AG09319 (cell line): ENCODE results near the gene AMY2A.
"Not testable (repeated sequence)": the region's sequence is repeated elsewhere in the genome, so short reads cannot be mapped to it uniquely, and the experiment has no call there.

Experiments used
- DNase-seq: peaks from one replicate; pipeline ENCODE4 v3.0.0-alpha.2; 2010; ENCODE audit warnings: low read depth; ENCODE audit errors: extremely low read depth
- TF ChIP-seq, protein P1 (sequence below): IDR thresholded peaks from 2 replicates; pipeline ENCODE4 v1.5.1; 2011; ENCODE audit warnings: low read depth, mild to moderate bottlenecking, inconsistent platforms, low read length, moderate library complexity

The AMY2A gene

GRCh38 chr1:103616994-103617477, at the start of gene AMY2A:
Gene AMY2A (plus strand): TSS chr1:103617427. CDS start chr1:103617441, 14 bp downstream.
- not testable (repeated sequence) for DNase-seq

- TF ChIP-seq, protein P1, sequence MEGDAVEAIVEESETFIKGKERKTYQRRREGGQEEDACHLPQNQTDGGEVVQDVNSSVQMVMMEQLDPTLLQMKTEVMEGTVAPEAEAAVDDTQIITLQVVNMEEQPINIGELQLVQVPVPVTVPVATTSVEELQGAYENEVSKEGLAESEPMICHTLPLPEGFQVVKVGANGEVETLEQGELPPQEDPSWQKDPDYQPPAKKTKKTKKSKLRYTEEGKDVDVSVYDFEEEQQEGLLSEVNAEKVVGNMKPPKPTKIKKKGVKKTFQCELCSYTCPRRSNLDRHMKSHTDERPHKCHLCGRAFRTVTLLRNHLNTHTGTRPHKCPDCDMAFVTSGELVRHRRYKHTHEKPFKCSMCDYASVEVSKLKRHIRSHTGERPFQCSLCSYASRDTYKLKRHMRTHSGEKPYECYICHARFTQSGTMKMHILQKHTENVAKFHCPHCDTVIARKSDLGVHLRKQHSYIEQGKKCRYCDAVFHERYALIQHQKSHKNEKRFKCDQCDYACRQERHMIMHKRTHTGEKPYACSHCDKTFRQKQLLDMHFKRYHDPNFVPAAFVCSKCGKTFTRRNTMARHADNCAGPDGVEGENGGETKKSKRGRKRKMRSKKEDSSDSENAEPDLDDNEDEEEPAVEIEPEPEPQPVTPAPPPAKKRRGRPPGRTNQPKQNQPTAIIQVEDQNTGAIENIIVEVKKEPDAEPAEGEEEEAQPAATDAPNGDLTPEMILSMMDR: no peak
- DNase-seq: no peak
Measured at GRCh38 chr1:103569493-103569892, 47.7 kb upstream of the AMY2A start.

GRCh38 chr1:103571289-103571688, 45.9 kb upstream of the AMY2A start, which contains the start of gene AMY2B:
Gene AMY2B (plus strand): TSS chr1:103571589. CDS start chr1:103571603, 14 bp downstream.
- not testable (repeated sequence) for DNase-seq

DNA sequence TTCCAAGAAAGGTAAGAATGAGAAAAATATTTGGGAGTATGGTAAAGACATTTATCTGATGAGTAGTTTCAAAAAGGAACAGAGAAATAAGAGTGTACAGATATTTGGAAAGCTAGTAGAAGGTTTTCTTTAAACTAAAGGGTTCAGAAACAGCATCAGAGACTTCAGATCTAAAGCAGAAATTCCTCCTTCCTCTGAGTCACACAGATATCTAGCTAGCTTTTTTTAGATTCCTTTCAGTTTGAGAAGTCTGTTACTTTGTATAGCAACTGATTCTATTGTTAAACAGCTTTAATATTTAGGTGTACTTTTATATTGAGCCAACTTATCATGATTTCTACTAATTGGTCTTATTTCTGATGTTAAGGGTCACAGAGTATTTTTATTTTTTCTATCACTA, 41.2 kb upstream of the AMY2A start:
- no peak for DNase-seq
- TF ChIP-seq, protein P1: no peak

DNA sequence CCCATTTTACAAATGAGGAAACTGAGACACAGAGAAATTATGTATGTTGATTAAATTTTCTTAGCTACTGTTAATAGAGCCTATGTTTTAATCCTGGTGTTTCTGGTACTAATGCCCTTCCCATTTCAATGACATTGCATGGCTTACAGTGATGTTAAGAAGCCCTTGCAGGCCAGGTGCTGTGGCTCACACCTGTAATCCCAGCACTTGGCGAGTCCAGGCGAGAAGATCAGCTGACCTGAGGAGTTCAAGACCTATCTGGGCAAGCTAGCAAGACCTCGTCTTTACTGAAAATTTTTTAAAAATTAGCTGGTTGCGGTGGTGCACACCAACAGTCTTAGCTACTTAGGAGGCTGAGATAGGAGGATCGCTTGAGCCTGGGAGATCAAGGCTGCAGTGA, 40.4 kb upstream of the AMY2A start:
- not testable (repeated sequence) for DNase-seq

DNA sequence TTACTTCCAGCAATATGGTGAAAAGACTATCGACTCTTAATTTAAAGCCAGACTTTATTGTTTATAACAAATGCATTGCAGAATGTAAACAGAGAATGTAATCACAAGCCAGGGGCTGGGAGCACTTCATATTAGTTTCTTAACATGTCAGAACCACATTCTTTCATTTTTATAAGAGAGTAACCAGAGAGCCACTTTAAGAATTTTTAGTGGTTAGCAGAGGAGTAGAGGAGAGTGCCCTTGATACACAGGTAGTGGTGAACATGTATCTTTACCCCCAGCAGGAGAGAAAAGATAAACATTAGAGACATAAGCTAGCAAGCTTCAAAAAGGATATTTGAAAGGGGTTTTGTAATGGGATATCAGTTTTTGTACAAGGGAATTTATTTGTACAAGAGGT, 34.8 kb upstream of the AMY2A start:
- TF ChIP-seq, protein P1: no peak
- DNase-seq: no peak

DNA sequence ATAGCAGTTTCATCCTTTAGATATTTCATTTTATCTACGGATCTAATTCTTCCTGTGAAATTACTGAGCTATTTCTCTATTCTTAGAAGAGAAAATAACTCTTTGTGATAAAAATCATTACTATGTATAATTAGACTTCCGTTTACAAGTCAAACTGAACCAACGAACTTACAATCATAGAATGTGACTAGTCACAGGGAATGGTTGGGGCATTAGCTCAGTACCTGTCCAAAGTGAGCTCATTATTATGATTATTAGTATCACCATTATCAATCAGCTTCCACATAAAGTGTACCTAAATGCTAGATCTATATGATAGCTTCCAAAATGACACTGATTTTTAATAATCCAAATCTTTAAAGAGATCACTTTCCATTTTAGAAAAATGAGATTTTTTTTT, 33.3 kb upstream of the AMY2A start:
- no peak for DNase-seq

DNA sequence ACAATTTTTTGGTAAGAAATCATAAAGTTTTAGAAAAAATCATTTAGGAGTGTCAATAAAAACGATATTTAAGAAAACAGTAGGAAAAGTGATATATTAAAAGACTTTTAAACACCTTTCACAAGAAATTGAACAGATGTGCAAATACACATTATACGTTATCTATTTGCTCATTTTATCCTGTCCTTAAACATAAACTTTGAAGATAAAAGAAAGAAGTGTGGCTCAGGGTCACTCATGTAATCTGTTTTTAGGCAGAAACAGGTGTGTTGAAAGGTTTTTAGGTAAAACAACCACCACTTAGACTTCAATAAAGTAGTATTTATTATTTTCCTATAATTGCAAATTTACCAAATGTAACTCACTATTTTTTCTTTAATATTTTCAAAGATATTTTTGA, 32.7 kb upstream of the AMY2A start:
- no peak for DNase-seq
- TF ChIP-seq, protein P1: no peak

More for the DNA sequence above, 33.3 kb upstream of the AMY2A start:
- TF ChIP-seq, protein P1: no peak

DNA sequence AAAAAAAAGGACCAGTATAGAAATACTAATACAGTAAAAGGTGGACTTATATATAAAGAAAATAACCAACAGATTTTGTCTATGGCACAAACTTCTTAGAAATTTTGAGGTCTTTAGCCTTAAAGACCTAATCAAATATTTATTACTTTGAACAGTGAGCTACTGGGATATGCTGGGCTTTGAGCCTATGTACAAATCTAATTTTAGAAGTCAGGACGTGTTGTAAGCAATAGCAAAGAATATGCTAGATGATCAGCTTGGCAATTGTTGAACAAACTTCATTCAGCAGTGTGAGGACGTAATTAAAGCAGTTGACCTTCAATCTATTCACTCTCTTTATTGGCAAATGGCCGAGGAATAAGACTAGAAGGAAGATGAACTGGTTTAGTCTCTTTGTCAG, 14.5 kb upstream of the AMY2A start:
- DNase-seq: not testable (repeated sequence)

- TF ChIP-seq, protein P1: no peak
Measured at GRCh38 chr1:103616362-103616761, 865 bp upstream of the AMY2A start.

DNA sequence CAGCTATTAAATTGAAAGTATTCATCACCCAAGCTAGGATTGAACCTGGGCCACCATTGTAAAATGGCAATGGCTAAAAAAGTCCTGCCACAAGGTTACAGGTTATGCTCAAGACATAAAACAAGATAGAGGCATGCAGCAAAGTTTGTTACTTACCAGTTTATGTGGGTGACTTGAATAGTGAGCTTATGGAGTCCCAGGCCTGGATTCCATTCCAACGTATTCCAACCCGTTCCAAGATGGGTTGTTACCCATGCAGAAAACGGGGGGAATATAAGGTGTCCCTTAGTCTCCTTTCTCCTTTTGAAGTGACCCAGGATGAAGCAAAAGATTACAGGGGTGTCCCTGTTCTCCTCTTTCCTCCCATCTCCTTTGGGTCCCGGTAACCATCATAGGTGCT, 10.2 kb downstream of the AMY2A start:
- not testable (repeated sequence) for DNase-seq

More at GRCh38 chr1:103616362-103616761, 865 bp upstream of the AMY2A start:
- DNase-seq: no peak

DNA sequence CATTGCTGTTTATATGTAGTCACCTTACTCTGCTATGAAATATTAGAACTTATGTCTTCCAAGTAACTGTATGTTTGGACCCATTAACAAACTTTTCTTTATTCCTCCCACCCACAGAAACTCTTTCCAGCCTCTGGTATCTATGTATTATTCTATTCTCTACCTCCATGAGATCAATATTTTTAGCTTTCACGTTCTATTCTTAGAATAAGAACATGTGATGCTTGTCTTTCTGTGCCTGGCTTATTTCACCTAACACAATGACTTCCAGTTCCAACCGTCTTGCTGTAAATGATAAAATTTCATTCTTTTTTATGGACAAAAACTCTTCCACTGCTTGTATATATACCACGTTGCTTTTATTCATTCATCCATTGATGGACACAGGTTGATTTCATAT, 24.0 kb downstream of the AMY2A start:
- DNase-seq: not testable (repeated sequence)

GRCh38 chr1:103643908-103644307, 26.7 kb downstream of the AMY2A start:
- not testable (repeated sequence) for DNase-seq

GRCh38 chr1:103650305-103650704, 33.1 kb downstream of the AMY2A start:
- DNase-seq: not testable (repeated sequence)
